Mucosa of rectum (tissue), 2 donors: Measurements from ENCODE around the gene OPCML.

Experiments used
- H3K27ac ChIP-seq, 2 donors: one replicate each; pipeline ENCODE4 v1.7.0; 2013; ENCODE audit warnings: inconsistent platforms in 2 of 2, low read depth in 2 of 2, low read length in 2 of 2
- H3K27me3 ChIP-seq, 2 donors: one replicate each; pipeline ENCODE4 v1.7.0; 2013; ENCODE audit warnings: low read length in 2 of 2; ENCODE audit not compliant: control insufficient read depth in 2 of 2, insufficient read depth in 2 of 2
- H3K36me3 ChIP-seq, 2 donors: one replicate each; pipeline ENCODE4 v1.7.0; 2013; ENCODE audit warnings: low read length in 2 of 2; ENCODE audit not compliant: control insufficient read depth in 2 of 2, insufficient read depth in 2 of 2
- H3K4me1 ChIP-seq, 2 donors: one replicate each; pipeline ENCODE4 v1.7.0; 2013; ENCODE audit warnings: low read length in 2 of 2, mild to moderate bottlenecking in 1 of 2; ENCODE audit not compliant: control insufficient read depth in 2 of 2, insufficient read depth in 2 of 2
- H3K4me3 ChIP-seq, 2 donors: one replicate each; pipeline ENCODE4 v1.7.0; 2013; ENCODE audit warnings: low read length in 2 of 2
- H3K9ac ChIP-seq, 2 donors: one replicate each; pipeline ENCODE4 v1.7.0; 2013; ENCODE audit warnings: low read length in 2 of 2, low read depth in 1 of 2, mild to moderate bottlenecking in 1 of 2
- H3K9me3 ChIP-seq, 2 donors: one replicate each; pipeline ENCODE4 v1.7.0; 2013; ENCODE audit warnings: low read length in 2 of 2; ENCODE audit not compliant: control insufficient read depth in 2 of 2
- donor health status: healthy.
- donor health status: Normal muscosa, but diverticular disease.

OPCML gene

DNA sequence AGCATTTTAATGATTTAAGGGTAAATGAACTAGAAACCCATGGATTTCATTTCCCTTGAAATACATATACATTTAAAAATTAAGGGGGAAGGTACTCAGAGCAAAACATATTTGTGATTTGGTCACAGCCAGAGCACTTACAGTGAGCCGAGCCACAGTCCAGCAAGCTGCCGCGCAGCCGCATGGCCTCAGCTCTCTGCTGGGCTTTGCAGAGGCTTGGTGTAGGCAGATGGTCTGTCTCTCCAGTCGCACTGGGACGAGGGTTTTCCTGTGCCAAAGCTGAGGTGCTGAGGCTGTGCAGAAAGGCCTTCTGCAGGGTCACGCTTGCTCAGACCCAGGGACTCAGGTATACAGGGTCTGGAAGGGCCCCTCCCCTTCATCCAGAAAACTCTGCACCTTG lies 367.3 kb downstream of the OPCML start:
- Histone ChIP-seq H3K4me1 (no peaks in the 10 kb centered on the region), H3K27ac (no peak overlapping the region), H3K27me3 (no peaks in the 10 kb centered on the region), H3K4me3 (no peak overlapping the region), H3K9me3 (no peaks in the 10 kb centered on the region), H3K36me3 (no peaks in the 10 kb centered on the region), H3K9ac (no peak overlapping the region)

DNA sequence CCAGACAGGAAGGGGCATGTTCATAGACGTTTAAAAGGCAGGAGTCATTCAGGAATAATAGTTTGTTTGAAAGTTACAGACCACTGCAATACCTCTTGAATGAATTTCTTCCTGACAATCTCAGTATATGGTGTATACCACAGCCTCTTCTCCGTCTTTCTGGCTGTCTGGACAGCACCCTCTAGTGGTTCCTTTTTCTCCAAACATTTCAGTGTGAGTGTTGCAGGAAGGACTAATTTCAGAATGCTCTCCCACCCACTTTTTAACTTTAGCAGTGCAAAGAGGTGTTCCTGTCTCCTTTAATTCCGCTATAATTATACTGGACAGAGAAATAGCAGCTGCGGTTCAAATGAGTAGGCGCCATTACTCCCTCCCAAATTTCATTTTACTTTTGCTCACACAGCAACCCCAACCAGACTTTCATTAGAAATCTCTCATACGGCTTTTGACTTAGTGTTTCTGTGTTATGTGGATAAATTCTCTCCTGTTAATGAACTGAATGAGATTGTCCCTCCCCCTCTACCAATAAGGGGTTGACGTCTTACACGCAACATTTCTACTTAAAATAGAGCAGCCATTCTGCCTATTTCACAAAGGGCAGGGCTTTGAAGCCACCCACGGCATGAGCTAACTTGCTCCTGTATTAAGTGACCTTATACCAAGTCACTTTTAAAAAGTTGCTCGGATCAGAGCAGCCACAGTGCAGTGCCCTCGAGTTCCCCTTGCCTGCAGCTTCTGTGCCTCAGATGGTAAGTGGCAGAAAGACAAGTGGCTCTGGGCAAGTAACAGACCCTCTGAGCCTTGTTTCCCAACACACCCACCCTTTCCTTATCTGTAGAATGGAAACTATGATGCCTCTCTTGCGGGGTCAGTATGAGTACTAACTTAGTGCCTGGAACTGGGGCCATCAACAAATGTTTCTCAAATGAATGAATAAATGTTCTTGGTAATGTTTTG lies 368.6 kb downstream of the OPCML start:
- Histone ChIP-seq H3K36me3 (no peaks in the 10 kb centered on the region), H3K27ac (no peak overlapping the region), H3K27me3 (no peaks in the 10 kb centered on the region), H3K4me3 (no peak overlapping the region), H3K9ac (no peak overlapping the region), H3K4me1 (no peaks in the 10 kb centered on the region), H3K9me3 (no peaks in the 10 kb centered on the region)

DNA sequence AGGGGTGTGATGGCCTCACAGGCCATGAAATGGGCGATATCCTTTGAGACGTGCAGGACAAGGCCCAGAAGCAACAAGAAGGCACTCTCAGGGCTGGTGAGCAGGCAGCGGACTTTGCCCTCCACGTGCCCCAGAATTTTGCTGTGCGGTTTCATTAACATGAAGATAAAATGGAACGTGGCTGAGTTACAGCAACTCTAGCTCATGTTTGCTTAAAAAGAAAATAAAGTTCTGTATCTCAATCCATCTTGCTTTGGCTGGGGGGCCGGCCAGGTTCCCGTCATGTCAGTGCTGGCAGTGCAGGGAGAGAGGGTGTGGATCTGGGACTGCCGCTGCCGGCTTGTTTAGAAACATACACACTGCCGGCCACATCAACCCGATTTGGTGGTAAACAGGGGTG lies 370.1 kb downstream of the OPCML start:
- Histone ChIP-seq H3K9ac (no peak overlapping the region), H3K4me1 (no peaks in the 10 kb centered on the region), H3K9me3 (no peaks in the 10 kb centered on the region), H3K4me3 (no peak overlapping the region), H3K27ac (no peak overlapping the region), H3K27me3 (no peaks in the 10 kb centered on the region), H3K36me3 (no peaks in the 10 kb centered on the region)

DNA sequence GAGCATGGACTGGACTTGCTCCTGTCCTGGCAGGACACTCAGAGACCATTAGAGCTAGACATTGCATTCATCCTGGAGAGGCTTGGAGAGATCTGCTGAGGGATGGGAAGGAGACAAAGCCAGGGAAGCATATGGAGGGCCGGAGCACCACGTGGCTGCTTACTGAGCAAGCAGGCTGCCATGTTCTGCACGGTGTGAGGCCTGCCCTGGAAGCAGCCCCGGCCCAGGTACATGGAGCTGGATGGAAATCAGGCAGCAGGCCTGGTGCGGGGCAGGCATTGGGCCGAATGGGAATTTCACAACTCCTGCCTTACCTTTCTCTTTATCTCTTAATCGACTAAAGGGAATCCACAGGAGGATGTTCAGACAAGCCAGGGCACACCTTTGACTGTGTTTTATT lies 371.5 kb downstream of the OPCML start:
- Histone ChIP-seq H3K9ac (no peak overlapping the region), H3K9me3 (no peaks in the 10 kb centered on the region)

DNA sequence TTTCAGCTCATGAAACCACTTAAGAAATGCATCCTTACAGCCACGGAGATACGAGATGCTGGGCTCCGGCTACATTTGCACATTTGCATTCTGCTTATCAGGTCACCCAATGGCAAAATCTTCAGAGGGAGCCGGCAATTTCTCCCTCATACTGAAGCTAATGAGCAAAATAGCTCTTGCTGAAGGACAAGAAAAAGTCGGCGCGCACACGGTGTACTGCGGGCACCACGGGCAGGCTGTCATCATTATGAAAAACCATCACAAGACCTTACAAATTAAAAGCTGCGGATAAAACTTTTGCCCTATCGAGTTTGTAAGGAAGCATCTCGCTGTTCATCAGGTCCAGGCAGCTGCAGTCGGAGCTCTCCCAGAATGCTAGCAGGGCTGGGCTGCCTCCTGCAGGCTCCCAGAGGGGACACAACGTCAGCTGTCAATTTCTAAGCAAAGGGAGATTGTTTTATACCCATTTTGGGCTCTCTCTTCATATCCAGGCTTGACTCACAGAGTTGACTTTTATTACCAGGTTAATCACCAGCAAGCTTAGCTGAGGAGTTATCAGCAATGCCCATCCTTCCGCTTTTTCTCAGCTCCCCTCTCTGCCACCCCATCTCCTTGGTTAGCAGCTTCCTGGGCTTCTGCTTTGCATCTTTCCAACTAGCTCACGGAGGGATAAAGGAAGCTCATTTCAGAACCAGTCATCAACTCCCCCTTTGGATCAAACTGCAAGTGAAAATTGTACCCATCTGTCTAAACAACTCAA lies 375.1 kb downstream of the OPCML start:
- Histone ChIP-seq H3K9ac (no peak overlapping the region), H3K9me3 (no peaks in the 10 kb centered on the region), H3K4me1 (no peaks in the 10 kb centered on the region), H3K36me3 (no peaks in the 10 kb centered on the region), H3K4me3 (no peak overlapping the region), H3K27ac (no peak overlapping the region), H3K27me3 (no peaks in the 10 kb centered on the region)

More for the DNA sequence above, 371.5 kb downstream of the OPCML start:
- no peak overlapping the region for H3K27ac ChIP-seq
- no peaks in the 10 kb centered on the region for H3K4me1 ChIP-seq
- no peaks in the 10 kb centered on the region for H3K36me3 ChIP-seq
- no peaks in the 10 kb centered on the region for H3K27me3 ChIP-seq
- no peak overlapping the region for H3K4me3 ChIP-seq

DNA sequence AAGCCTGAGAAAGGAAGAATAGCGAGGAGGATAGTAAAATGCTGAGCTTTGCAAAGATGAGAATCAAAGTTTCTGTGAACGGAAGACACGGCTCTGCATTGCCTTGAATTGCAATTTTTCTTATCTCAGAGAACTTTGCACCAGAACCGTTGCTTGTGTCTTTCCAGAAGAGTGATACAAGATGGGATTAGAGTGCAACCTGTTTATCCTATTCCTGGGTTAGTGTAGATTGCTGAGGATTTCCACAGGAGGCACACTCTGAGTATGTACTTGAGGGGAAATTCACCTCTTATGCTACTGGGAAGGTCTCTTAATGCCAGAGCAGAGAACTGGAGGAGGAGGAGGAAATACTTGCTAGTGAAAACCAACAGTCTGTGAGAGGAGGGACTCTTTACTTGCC lies 377.5 kb downstream of the OPCML start:
- no peak overlapping the region for H3K4me3 ChIP-seq
- no peak overlapping the region for H3K27ac ChIP-seq
- H3K4me1 ChIP-seq, result no peaks in the 10 kb centered on the region
- H3K27me3 ChIP-seq, result no peaks in the 10 kb centered on the region
- H3K9ac ChIP-seq, result no peak overlapping the region
- H3K9me3 ChIP-seq, result no peaks in the 10 kb centered on the region
- H3K36me3 ChIP-seq, result no peaks in the 10 kb centered on the region

DNA sequence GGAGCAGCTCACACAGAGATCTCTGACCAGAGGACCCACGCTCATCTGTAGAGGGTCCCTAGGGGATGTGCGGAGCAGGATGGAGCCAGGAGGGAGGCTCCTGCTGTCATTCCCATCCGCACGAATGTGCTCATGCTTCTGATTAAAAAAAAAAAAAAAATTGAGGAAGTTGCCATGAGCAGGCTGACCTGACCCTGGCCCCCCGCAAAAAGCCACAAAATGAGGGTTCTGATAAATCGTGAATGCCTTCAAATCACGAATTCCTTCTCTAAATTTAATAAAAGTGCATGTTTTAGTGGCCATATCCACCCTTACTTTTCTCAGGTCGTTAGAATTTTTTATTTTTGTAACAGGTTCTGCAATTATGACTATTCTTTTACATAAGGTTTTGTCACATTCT lies 378.2 kb downstream of the OPCML start:
- no peak overlapping the region for H3K4me3 ChIP-seq
- no peaks in the 10 kb centered on the region for H3K27me3 ChIP-seq
- H3K27ac ChIP-seq, result no peak overlapping the region

DNA sequence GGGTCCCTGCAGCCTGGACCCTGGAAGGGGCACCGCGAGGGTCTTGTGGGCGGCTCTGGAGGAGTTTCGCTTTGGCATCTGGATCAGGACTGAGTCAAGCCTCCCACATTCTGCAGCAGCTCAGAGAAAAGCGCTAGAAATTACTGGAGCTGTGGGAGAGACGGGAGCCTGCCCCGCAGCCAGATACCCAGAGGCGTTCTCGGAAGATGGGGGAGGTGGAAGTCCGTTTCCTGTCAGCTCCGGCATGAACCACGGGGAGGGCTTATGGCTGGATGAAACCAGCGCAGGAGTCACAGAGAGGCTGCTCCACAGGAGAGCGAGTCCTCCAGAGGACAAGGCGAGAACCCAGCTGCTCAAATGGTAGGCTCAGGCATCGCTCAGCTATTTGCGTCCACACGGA lies 379.3 kb downstream of the OPCML start:
- H3K4me1 ChIP-seq, result no peaks in the 10 kb centered on the region
- H3K9ac ChIP-seq, result no peak overlapping the region
- H3K27me3 ChIP-seq, result no peaks in the 10 kb centered on the region
- no peak overlapping the region for H3K4me3 ChIP-seq
- H3K27ac ChIP-seq, result no peak overlapping the region
- H3K36me3 ChIP-seq, result no peaks in the 10 kb centered on the region
- H3K9me3 ChIP-seq, result no peaks in the 10 kb centered on the region

More for the DNA sequence above, 378.2 kb downstream of the OPCML start:
- Histone ChIP-seq H3K4me1 (no peaks in the 10 kb centered on the region), H3K9ac (no peak overlapping the region), H3K36me3 (no peaks in the 10 kb centered on the region), H3K9me3 (no peaks in the 10 kb centered on the region)

DNA sequence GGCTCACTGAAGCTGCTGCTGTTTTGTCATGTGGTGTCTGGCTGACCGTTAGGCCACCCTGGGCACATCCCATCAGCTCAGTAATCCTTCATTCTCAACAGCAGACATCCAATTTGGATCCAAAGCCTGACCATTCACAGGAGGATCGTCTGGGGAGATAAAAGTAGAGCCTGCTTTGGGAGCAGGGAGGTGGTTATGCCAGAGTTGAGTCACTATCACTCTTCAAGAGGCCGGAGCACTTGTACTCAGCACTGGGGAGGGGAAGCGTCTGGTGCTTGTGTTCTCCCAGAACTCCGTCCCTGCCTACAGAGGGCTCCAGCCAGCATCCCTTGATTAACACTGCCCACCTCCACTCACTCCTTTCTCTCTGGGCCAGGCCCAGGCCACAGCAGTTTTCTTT lies 382.6 kb downstream of the OPCML start:
- Histone ChIP-seq H3K9ac (no peak overlapping the region), H3K9me3 (no peaks in the 10 kb centered on the region), H3K4me1 (no peaks in the 10 kb centered on the region), H3K27me3 (no peaks in the 10 kb centered on the region), H3K27ac (no peak overlapping the region), H3K36me3 (no peaks in the 10 kb centered on the region), H3K4me3 (no peak overlapping the region)

DNA sequence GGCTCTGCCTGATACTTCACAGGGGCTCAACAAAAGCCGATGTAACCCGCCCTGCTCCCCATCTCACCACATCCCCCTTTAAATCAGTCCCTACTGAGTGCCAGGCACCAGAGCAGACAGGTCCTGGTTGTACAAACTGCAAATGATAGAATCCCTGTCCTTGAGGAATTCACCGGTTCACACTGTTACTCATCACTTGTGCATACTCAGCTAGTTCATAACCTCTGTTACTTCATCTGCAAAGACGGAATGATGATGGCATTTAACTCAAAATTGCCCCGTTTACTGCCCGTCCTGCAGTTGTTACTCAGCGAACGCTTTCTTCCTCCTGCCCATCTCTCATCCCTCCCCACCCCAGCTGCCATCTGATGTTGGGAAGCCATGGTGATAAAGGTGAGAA lies 384.7 kb downstream of the OPCML start:
- Histone ChIP-seq H3K27ac (no peak overlapping the region), H3K27me3 (no peaks in the 10 kb centered on the region), H3K9ac (no peak overlapping the region), H3K9me3 (no peaks in the 10 kb centered on the region), H3K4me3 (no peak overlapping the region), H3K4me1 (no peaks in the 10 kb centered on the region), H3K36me3 (no peaks in the 10 kb centered on the region)
